Measurements from ENCODE around the gene E2F3.
A peak's percentile ranks its signal among the peaks of the same experiment; 100 is the strongest.

E2F3 gene

GRCh38 chr6:20402342-20403069 lies 827 bp downstream of the E2F3 start:
- DNase-seq (ENCODE audit: low read depth) = peak; percentile 24

- peak; percentile 80 for DNase-seq (ENCODE audit: low read depth)
These were observed 1.5 kb downstream of the E2F3 start for GRCh38 chr6:20403070-20403765.

- peak; percentile 53 for DNase-seq (ENCODE audit: low read depth)
These were observed 2.3 kb downstream of the E2F3 start for GRCh38 chr6:20403766-20404640.

- DNase-seq (ENCODE audit: low read depth) = peak; percentile 35
These were observed 3.0 kb downstream of the E2F3 start for GRCh38 chr6:20404641-20405032.

- DNase-seq (ENCODE audit: low read depth) = no peak
These were observed 7.2 kb downstream of the E2F3 start for GRCh38 chr6:20408851-20409250.

GRCh38 chr6:20409427-20409971 lies 7.8 kb downstream of the E2F3 start:
- no peak for DNase-seq (ENCODE audit: low read depth)

GRCh38 chr6:20411544-20411943 lies 9.9 kb downstream of the E2F3 start:
- DNase-seq (ENCODE audit: low read depth) = no peak

- DNase-seq (ENCODE audit: low read depth) = no peak
These were observed 10.4 kb downstream of the E2F3 start for GRCh38 chr6:20411953-20412681.

GRCh38 chr6:20412682-20413073 lies 11.0 kb downstream of the E2F3 start:
- no peak for DNase-seq (ENCODE audit: low read depth)

- DNase-seq (ENCODE audit: low read depth) = no peak
These were observed 12.1 kb downstream of the E2F3 start for GRCh38 chr6:20413826-20414225.

- no peak for DNase-seq (ENCODE audit: low read depth)
These were observed 13.0 kb downstream of the E2F3 start for GRCh38 chr6:20414711-20415110.

GRCh38 chr6:20415304-20415703 lies 13.6 kb downstream of the E2F3 start:
- no peak for DNase-seq (ENCODE audit: low read depth)

GRCh38 chr6:20415712-20416454 lies 14.2 kb downstream of the E2F3 start:
- DNase-seq (ENCODE audit: low read depth) = no peak

- no peak for DNase-seq (ENCODE audit: low read depth)
These were observed 15.1 kb downstream of the E2F3 start for GRCh38 chr6:20416567-20417345.

- no peak for DNase-seq (ENCODE audit: low read depth)
These were observed 16.1 kb downstream of the E2F3 start for GRCh38 chr6:20417819-20418218.

- DNase-seq (ENCODE audit: low read depth) = no peak
These were observed 24.8 kb downstream of the E2F3 start for GRCh38 chr6:20426177-20427082.

GRCh38 chr6:20427856-20428255 lies 26.2 kb downstream of the E2F3 start:
- no peak for DNase-seq (ENCODE audit: low read depth)

GRCh38 chr6:20432692-20433091 lies 31.0 kb downstream of the E2F3 start:
- no peak for DNase-seq (ENCODE audit: low read depth)

- DNase-seq (ENCODE audit: low read depth) = no peak
These were observed 31.6 kb downstream of the E2F3 start for GRCh38 chr6:20433321-20433720.

Data from T-helper 22 cell (primary cell).